HL-60 (cell line): ENCODE results near the gene CCR3.

Experiments used
- DNase-seq, 2 experiments: peaks; one replicate each; pipeline ENCODE4 v3.0.0-alpha.2; 2010 to 2020; ENCODE audit warnings: low read depth in 1 of 2, low spot score in 1 of 2
- H3K27ac ChIP-seq: fragments of 250-450 bp; sonication (Bioruptor Pico); replicated peaks from 2 replicates; pipeline ENCODE4 v1.5.1; 2020; ENCODE audit warnings: mild to moderate bottlenecking, moderate library complexity
- H3K27me3 ChIP-seq: fragments of 250-450 bp; sonication (Bioruptor Pico); 2 replicates; pipeline ENCODE4 v1.5.1; 2021; ENCODE audit warnings: mild to moderate bottlenecking, moderate library complexity; ENCODE audit not compliant: insufficient read depth, poor library complexity, severe bottlenecking
- H3K4me3 ChIP-seq: replicated peaks from 2 replicates; pipeline ENCODE4 v1.5.1; 2011; ENCODE audit warnings: mild to moderate bottlenecking, control low read depth, low read length; ENCODE audit not compliant: insufficient read depth
- CTCF ChIP-seq: IDR thresholded peaks from one replicate; pipeline ENCODE4 v1.5.1; 2011; ENCODE audit warnings: low read length, control low read depth, inconsistent platforms; ENCODE audit not compliant: insufficient read depth
- GABPA ChIP-seq: IDR thresholded peaks from 2 replicates; pipeline ENCODE4 v1.6.1; 2012; ENCODE audit warnings: low read depth
- POLR2AphosphoS5 ChIP-seq: IDR thresholded peaks from 2 replicates; pipeline ENCODE4 v1.6.1; 2012; ENCODE audit warnings: low read depth
- SPI1 ChIP-seq: IDR thresholded peaks from 2 replicates; pipeline ENCODE4 v1.6.1; 2012; ENCODE audit warnings: low read depth, mild to moderate bottlenecking, borderline replicate concordance
- TF ChIP-seq, protein P1 (sequence below): IDR thresholded peaks from 2 replicates; pipeline ENCODE4 v1.6.1; 2012; ENCODE audit warnings: low read depth; ENCODE audit not compliant: insufficient replicate concordance

Gene CCR3

GRCh38 chr3:46278816-46279672 is 36.8 kb downstream of the CCR3 start:
- H3K27me3 ChIP-seq = no peaks in the 10 kb centered on the region
- H3K27ac ChIP-seq = no peak overlapping the region
- no peak overlapping the region for H3K4me3 ChIP-seq
- DNase-seq = no peak
- TF ChIP-seq CTCF (no peak), GABPA (no peak), POLR2AphosphoS5 (no peak), SPI1 (no peak)
- TF ChIP-seq, protein P1, sequence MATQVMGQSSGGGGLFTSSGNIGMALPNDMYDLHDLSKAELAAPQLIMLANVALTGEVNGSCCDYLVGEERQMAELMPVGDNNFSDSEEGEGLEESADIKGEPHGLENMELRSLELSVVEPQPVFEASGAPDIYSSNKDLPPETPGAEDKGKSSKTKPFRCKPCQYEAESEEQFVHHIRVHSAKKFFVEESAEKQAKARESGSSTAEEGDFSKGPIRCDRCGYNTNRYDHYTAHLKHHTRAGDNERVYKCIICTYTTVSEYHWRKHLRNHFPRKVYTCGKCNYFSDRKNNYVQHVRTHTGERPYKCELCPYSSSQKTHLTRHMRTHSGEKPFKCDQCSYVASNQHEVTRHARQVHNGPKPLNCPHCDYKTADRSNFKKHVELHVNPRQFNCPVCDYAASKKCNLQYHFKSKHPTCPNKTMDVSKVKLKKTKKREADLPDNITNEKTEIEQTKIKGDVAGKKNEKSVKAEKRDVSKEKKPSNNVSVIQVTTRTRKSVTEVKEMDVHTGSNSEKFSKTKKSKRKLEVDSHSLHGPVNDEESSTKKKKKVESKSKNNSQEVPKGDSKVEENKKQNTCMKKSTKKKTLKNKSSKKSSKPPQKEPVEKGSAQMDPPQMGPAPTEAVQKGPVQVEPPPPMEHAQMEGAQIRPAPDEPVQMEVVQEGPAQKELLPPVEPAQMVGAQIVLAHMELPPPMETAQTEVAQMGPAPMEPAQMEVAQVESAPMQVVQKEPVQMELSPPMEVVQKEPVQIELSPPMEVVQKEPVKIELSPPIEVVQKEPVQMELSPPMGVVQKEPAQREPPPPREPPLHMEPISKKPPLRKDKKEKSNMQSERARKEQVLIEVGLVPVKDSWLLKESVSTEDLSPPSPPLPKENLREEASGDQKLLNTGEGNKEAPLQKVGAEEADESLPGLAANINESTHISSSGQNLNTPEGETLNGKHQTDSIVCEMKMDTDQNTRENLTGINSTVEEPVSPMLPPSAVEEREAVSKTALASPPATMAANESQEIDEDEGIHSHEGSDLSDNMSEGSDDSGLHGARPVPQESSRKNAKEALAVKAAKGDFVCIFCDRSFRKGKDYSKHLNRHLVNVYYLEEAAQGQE = no peak

- TF ChIP-seq, protein P1 = no peak
- TF ChIP-seq GABPA = no peak
- no peak for TF ChIP-seq POLR2AphosphoS5
- TF ChIP-seq CTCF = no peak
- TF ChIP-seq SPI1 = no peak
- H3K27me3 ChIP-seq = no peaks in the 10 kb centered on the region
- no peak overlapping the region for H3K4me3 ChIP-seq
- no peak for DNase-seq
- H3K27ac ChIP-seq = no peak overlapping the region
These were observed 38.0 kb downstream of the CCR3 start for GRCh38 chr3:46280105-46280797.

DNA sequence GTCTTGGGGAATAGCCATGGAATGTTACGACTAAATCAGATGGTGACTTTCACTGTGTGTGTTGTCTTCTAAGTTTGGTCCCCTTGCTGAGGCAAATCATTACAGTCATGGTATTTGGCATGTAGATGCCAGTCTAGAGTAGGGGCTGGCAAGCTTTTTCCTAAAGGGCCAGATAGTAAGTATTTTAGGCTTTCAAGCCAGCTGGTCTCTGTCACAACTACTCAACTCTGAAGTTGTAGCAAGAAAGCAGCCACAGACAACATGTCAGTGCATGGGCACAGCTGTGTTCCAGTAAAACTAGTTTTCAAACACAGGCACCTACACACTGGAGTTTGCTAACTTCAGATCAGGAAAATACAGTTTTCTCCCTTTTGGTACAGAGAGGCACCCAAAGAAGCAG is 39.3 kb downstream of the CCR3 start:
- no peak overlapping the region for H3K4me3 ChIP-seq
- H3K27me3 ChIP-seq = no peaks in the 10 kb centered on the region
- DNase-seq = no peak
- no peak overlapping the region for H3K27ac ChIP-seq
- TF ChIP-seq POLR2AphosphoS5 (no peak), GABPA (no peak), CTCF (no peak), SPI1 (no peak)
- TF ChIP-seq, protein P1 = no peak
